ENCODE results near the gene CDC14B.
"Not testable (repeated sequence)": the region's sequence is repeated elsewhere in the genome, so short reads cannot be mapped to it uniquely, and the experiment has no call there.

Gene CDC14B

GRCh38 chr9:96550659-96551058 lies 69.0 kb downstream of the CDC14B start:
- DNase-seq (ENCODE audit: low spot score) = no peak

- DNase-seq (ENCODE audit: low spot score) = not testable (repeated sequence)
Observed at GRCh38 chr9:96543131-96543530, 76.5 kb downstream of the CDC14B start.

GRCh38 chr9:96540106-96540505 lies 79.5 kb downstream of the CDC14B start:
- DNase-seq (ENCODE audit: low spot score) = no peak

GRCh38 chr9:96532173-96532572 lies 87.5 kb downstream of the CDC14B start:
- no peak for DNase-seq (ENCODE audit: low spot score)

GRCh38 chr9:96524764-96525163 lies 94.9 kb downstream of the CDC14B start:
- no peak for DNase-seq (ENCODE audit: low spot score)

- DNase-seq (ENCODE audit: low spot score) = no peak
Observed at GRCh38 chr9:96524045-96524444, 95.6 kb downstream of the CDC14B start.

- no peak for DNase-seq (ENCODE audit: low spot score)
Observed at GRCh38 chr9:96523374-96523773, 96.3 kb downstream of the CDC14B start.

- DNase-seq (ENCODE audit: low spot score) = no peak
Observed at GRCh38 chr9:96522366-96522765, 97.3 kb downstream of the CDC14B start.

GRCh38 chr9:96519787-96520186 lies 99.9 kb downstream of the CDC14B start:
- no peak for DNase-seq (ENCODE audit: low spot score)

GRCh38 chr9:96519095-96519494 lies 100.5 kb downstream of the CDC14B start:
- DNase-seq (ENCODE audit: low spot score) = no peak

- DNase-seq (ENCODE audit: low spot score) = no peak
Observed at GRCh38 chr9:96515621-96516470, 103.8 kb downstream of the CDC14B start.

GRCh38 chr9:96514800-96515158 lies 104.9 kb downstream of the CDC14B start:
- DNase-seq (ENCODE audit: low spot score) = no peak

GRCh38 chr9:96514108-96514799 lies 105.4 kb downstream of the CDC14B start:
- DNase-seq (ENCODE audit: low spot score) = no peak

- no peak for DNase-seq (ENCODE audit: low spot score)
Observed at GRCh38 chr9:96513622-96514021, 106.0 kb downstream of the CDC14B start.

- no peak for DNase-seq (ENCODE audit: low spot score)
Observed at GRCh38 chr9:96512240-96512639, 107.4 kb downstream of the CDC14B start.

- no peak for DNase-seq (ENCODE audit: low spot score)
Observed at GRCh38 chr9:96510258-96510657, 109.4 kb downstream of the CDC14B start.

GRCh38 chr9:96509848-96510247 lies 109.8 kb downstream of the CDC14B start:
- DNase-seq (ENCODE audit: low spot score) = no peak

- no peak for DNase-seq (ENCODE audit: low spot score)
Observed at GRCh38 chr9:96509026-96509425, 110.6 kb downstream of the CDC14B start.

GRCh38 chr9:96508227-96508940 lies 111.3 kb downstream of the CDC14B start:
- DNase-seq (ENCODE audit: low spot score) = no peak

GRCh38 chr9:96505316-96505991 lies 114.2 kb downstream of the CDC14B start:
- DNase-seq (ENCODE audit: low spot score) = no peak

- DNase-seq (ENCODE audit: low spot score) = no peak
Observed at GRCh38 chr9:96503918-96504317, 115.7 kb downstream of the CDC14B start.

GRCh38 chr9:96503374-96503748 lies 116.3 kb downstream of the CDC14B start:
- not testable (repeated sequence) for DNase-seq (ENCODE audit: low spot score)
